HG03196 (cell line): ENCODE measurements around the gene RFC2.
"Not testable (repeated sequence)": the region's sequence is repeated elsewhere in the genome, so short reads cannot be mapped to it uniquely, and the experiment has no call there.

Source experiments
- ATAC-seq: cut with Tn5 transposase; IDR thresholded peaks from one replicate; pipeline ENCODE4 v1.9.1; 2021; ENCODE audit not compliant: unreplicated experiment

Gene RFC2

DNA sequence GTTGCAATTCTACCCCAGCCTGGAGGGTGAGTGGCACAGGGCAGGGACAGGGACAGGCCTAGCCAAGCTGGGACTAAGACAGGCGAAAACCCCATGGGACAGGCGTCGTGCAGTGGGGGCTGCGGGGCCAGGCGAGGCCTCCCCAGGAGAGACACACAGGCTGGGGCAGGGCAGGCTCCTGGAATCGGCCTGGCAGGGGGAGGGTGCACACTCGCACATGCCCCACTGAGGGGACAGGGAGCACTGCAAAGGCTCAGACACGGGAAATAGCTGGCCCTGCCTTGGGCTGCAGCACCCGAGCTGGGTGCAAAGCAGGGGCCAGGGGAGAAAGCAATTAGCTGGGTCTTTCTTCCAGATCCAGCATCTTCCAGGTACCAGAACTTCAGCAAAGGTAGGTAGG, 34.0 kb downstream of the RFC2 start:
- ATAC-seq = no peak

DNA sequence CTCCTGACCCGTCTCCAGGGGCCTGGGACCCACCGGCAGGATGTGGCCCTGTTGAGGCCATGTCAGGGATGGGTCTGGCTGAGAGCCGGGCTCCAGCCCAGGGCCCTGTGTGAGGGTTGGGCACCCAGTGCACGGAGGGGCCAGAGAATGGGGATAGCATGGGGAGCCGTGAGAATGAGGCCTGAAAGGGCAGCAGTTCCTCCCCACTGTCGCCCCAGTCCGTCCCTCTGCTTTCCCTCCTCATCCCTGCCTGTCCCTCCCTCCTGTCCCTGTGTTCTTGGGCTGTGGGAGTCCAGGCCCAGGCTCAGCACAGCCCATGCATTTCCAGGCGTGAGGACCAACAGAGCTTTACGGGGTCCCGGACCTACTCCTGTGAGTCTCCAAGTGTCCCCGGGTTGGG, 34.8 kb downstream of the RFC2 start:
- ATAC-seq = no peak

DNA sequence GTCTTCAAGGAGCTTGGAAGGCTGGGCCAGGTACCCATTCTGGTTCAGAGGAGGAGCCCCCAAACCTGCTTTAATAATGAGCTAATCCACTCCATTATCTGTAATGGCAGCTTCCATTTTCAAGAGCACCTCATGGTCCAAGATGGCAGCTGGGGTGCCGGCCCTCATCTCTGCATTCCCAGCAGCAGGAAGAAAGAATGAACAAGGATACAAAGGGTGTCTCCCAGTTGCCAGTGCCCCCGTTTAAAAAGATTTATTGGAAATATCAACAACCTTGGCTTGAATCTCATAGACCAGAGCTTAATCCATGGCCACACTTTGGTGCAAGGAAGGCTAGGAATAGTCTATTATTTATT, 35.9 kb downstream of the RFC2 start:
- no peak for ATAC-seq

DNA sequence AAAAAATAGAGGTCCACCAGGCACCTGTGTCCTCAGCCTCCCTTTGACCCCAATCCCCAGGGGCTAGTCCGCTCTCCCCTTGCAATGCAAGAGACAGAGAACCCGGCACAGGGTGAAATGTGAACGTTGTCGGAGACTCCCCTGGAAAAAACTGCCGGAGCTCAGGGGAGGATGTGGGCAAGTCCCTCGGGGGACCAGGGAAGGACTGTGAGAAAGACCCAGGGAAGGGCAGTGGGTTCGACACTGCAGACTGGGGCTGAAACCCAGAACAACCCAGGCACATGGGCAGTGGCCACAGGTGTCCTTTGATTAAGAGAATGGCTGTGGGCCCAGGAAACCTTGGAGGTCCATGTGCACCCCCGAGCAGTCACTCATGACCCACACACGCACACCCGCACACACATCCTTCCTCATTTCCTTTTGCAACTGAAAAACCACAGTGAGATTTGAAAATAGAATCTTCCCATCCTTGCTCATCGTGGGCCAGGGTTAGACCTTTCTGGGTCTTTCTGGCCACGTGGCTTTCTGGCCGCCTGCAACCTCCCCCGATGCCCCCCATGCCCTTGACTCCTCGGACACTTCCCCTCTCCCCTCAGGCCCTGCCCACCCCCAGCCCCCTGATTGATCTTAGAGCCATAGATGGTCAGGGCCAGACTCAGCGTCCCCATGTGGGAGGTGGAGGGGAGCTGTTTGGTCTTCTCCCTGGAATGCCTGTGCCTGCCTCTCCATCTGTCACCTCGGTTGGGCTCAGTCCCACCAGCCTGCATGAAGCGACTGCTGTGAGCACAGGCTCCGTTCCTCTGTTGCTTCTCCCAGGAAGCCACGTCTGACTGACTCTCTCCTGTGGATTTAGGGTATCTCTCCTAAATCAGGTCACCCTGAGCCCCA, 36.5 kb downstream of the RFC2 start:
- peak; percentile 63 for ATAC-seq

DNA sequence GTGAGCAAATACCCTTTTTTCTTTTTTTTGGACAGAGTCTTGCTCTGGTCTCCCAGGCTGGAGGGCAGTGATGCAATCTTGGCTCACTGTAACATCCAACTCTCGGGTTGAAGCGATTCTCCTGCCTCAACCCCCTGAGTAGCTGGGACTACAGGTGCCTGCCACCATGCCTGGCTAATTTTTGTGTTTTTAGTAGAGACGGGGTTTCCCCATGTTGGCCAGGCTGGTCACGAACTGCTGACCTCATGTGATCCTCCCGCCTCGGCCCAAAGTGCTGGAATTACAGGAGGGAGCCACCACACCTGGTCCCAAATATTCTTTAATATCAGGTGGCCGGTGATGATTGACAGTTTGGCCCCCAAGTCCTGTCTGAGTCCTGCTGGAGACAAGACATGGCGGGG, 37.8 kb downstream of the RFC2 start:
- no peak for ATAC-seq

DNA sequence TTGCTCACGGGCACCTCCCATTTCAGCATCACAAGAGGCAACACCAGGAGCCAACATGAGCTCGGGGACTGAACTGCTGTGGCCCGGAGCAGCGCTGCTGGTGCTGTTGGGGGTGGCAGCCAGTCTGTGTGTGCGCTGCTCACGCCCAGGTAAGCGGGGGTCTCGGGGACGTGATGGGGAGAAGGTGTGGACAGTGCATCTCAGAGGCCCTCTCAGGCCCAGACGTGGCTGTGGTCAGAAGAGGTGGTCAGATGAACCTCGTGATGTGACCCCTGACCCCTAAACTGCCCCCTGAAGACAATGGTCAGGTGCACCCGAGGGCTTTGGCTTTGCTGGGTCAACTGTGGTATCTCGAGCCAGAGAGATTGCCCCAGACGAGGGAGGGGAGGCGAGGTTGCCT, 38.3 kb downstream of the RFC2 start:
- no peak for ATAC-seq

DNA sequence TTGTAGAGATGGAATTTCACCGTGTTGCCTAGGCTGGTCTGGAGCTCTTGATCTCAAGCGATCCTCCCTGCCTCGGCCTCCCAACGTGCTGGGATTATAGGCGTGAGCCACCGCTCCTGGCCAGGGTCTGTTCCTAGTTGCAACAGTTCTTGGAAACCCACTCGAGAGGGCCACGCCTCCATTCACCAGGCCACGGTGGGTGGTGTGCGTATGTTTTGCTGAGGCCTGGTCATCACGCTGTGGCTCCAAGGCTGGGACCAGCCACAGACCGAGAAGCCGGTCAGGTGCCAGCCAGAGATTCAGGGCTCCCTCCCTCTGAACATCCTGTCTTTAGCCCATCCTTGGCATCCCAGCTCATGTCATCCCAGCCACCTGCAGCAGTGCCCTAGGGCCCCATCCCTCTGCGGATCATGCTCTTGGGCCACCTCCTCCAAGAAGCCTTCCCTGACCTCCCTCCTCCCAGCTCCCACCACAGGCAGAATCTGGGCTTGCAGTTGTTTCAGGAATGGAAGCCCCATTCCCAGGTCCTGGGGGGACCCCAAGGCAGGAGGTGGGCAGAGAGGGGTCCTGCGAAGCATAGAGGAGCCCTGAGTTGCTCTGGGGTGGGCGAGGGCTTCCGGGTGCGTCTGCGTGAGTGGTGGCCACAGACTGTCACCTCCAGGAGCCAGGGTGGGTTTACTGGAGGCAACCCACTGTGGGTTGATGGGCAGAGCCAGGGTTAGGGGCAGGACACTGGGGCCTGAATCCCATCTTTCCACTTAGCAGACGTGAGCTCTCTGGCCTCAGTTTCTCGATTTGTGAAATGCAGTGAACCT, 39.2 kb downstream of the RFC2 start:
- ATAC-seq = no peak

DNA sequence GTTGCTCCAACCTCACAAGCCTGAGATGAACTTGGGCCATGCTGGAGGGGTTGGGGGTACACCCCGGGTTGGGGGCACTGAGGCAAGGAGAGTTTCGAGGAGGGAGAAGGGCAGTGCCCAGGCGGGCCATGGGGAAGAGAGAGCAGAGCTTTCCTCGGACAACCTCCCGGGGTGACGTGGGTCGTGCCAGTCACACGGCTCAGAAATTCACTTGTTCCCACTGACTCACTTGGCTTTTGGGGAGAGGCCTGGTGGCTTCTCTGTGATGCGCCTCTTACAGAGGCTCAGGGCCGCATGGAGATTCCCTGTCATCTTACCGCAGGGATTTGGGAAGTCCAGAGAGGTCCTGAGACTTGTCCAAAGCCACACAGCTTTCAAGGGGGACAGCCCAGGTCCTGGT, 41.5 kb downstream of the RFC2 start:
- ATAC-seq = no peak

DNA sequence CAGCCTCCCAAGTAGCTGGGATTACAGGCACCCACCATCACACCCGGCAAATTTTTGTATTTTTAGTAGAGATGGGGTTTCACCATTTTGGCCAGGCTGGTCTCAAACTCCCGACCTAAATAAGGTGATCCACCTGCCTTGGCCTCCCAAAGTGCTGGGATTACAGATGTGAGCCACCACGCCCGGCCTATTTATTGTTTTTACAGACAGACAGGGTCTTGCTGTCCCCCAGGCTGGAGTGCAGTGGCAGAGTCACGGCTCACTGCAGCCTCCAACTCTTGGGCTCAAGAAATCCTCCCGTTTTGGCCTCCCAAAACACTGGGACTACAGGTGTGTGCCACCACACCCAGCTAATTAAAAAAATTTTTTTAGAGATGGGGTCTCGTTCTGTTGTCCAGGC, 46.0 kb downstream of the RFC2 start:
- ATAC-seq = not testable (repeated sequence)

DNA sequence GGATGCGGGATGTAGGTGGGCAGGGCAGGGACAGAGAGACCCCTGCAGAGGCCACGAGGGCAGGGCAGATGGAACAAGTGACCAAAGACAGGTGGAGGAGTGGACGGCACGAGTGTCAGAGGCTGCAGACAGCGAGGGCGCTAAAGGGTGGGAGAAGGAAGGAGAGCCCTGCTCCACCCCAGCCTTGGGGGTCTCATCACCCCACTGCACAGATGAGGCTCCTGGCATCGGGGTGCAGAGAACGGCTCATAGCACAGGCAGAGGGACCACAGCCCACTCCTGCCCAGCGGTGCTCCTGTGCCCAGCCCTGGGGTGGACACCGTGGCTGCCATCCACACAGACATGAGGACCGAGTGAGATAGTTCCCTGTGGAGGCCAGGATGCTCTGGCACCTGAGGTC, 46.6 kb downstream of the RFC2 start:
- ATAC-seq = no peak

DNA sequence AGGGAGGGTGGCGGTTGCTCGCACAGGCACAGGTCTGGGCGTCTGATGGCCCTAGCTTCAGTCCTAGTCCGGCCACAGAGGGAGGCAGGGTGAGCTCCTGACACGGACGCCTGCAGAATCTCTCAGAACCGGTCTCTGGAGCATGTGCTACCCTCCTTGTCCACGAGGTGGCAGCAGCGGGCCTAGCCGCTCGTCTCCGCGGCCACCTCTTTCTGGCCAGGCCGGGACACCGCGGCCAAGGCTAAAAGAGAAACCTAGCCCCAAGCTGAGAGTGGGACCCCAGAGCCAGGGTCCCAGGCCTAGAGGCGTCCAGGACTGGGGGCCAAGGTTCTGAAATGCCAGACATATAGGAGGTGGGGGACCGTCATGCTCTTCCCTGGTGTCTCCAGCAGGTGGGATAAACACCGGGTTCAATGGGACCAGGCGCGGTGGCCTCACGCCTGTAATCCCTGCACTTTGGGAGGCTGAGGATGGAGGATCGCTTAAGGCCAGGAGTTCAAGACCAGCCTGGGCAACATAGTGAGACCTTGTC, 47.5 kb downstream of the RFC2 start:
- ATAC-seq = no peak

DNA sequence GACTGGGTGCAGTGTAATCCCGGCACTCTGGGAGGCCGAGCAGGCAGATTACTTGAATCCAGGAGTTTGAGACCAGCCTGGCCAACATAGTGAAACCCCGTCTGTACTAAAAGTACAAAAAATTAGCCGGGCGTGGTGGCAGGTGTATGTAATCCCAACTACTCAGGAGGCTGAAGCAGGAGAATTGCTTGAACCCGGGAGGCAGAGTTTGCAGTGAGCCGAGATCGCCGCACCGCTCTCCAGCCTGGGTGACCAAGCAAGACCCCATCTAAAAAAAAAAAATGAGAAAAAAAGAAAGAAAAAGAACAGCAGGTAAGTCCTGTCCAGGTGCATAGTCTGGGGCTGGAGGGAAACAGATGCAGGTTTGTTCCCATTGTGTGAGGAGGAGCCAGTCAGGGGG, 48.1 kb downstream of the RFC2 start:
- ATAC-seq = not testable (repeated sequence)

DNA sequence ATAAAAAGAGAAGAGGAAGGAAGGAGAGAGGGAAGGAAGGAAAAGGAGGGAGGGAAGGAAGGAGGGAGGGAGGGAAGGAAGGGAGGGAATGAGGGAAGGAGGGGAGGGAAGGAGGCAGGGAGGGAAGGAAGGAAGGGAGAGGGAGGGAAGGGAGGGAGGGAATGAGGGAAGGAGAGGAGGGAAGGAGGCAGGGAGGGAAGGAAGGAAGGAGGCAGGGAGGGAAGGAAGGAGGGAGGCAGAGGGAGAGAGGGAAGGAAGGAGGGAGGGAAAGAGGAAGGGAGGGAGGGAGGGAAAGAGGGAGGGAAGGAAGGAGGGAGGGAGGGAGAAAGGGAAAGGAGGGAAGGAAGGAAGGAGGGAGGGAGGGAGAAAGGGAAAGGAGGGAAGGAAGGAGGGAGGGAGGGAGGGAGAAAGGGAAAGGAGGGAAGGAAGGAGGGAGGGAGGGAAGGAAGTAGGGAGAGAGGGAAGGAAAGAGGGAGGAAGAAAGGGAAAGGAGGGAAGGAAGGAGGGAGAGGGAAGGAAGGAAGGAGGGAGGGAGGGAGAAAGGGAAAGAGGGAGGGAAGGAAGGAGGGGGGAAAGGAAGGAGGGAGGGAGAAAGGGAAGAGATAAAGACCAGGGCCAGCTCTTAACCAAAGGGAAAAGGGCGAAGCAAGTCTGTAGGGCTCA, 50.1 kb downstream of the RFC2 start:
- no peak for ATAC-seq

DNA sequence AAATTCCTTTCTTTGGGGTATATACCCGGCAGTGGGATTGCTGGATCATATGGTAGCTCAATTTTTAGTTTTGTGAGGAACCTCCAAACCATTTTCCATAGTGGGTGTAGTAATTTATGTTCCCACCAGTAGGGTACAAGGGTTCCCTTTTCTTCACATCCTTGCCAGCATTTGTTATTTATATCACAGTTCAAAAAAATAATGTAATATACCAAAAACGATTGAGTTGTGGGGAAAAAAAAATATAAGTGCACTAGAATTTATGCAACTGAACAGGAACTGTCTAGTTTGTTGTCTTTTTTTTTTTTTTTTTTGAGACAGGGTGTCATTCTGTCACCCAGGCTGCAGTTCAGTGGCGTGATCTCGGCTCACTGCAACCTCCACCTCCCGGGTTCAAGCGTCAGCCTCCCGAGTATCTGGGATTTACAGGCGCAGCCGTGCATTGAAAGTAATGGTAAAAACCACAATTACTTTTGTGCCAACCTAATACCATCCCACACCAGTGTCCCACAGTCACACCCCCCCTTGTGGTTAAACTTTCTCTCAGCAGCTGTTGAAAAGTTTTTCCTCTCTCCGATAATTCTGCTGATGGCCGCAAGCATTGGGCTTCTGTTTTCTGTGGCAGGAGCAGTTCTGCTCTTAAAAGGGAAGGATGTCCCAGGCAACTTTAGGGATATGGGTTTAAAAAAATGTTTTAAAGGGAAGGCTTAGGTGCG, 51.2 kb downstream of the RFC2 start:
- ATAC-seq = no peak

DNA sequence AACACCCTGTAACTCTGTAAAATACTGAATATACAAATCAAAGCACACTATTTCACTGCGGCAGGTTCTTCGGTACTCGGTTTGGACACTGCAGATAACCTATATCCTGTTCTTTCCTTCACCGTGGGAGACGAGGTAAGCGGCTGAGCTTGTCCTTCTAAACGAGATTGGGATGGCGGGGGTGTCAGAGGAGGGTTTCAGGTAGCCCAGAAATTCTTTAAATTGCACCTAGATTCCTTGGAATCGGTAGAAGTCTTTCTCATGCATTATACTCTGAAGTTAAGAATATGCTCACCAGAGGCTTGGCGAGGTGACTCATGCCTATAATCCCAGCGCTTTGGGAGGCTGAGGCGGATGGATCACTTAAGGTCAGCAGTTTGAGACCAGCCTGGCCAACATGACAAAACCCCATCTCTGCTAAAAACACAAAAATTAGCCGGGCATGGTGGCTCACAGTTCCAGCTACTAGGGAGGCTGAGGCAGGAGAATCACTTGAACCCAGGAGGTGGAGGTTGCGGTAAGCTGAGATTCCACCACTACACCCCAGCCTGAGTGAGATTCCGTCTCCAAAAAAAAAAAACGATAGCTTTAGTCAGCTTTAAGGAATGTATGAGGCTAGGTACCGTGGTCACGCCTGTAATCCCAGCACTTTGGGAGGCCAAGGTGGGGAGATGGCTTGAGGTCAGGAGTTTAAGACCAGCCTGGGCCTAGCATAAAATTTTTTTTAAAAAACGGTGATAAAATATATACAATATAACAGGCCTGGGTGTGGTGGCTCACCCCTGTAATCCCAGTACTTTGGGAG, 54.4 kb downstream of the RFC2 start:
- no peak for ATAC-seq

DNA sequence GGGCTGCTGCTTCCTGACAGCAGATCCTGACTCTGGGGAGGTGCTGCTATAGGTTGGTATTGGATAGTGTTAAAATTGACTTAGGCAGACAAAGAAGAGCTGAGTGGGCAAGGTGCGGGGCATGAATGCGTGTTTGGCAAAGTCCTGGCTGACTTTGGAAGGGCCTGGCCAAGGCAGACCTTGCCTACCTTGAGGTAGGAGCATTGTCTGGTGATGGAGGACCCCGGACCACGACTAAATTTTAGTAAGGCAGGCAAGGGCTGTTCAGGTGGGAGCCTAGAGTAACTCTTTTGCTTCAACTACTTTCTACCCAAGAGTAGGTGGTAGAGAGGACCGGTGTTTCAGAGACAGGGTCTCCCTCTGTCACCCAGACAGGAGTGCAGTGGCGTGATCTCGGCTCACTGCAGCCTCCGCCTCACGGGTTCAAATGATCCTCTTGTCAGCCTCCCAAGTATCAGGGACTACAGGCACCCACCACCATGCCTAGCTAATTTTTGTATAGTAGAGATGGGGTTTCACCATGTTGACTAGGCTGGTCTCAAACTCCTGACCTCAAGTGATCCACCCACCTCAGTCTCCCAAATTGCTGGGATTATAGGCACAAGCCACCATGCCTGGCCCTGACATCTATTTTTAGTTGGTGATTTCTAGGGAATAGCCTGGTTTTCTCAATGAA, 56.6 kb downstream of the RFC2 start:
- no peak for ATAC-seq

DNA sequence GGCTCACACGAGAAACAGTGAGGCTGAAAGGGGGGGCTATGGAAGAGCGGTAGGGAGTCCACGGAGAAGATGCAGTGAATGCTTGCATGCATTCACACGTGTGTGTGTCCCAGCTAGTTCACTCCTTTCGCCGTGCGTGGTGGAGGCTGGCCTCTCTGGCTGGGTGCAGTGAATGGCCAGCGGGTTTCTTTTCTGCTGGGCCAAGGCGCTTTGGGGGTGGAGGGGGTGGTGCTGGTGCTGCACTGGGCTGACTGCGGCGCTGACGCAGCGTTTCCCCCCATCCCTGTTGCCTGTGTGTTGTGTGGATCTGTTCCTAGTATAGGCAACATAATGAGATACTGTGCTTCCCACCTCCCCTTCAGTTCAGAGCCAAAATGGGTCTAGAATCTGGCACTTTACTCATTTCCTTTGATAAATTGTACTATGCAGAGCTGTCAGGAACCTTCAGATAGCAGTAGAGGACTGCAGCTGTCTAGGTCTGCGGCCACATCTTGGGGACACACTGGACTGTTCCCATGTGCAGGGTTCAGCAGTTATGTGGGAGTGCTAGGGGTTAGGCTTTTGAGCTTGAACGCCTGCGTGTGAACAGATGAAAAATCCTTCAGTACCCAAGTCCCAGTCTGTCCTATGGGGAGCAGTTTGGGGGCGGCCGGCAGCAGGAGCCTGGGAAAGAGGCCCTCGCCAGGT, 58.1 kb downstream of the RFC2 start:
- not testable (repeated sequence) for ATAC-seq

DNA sequence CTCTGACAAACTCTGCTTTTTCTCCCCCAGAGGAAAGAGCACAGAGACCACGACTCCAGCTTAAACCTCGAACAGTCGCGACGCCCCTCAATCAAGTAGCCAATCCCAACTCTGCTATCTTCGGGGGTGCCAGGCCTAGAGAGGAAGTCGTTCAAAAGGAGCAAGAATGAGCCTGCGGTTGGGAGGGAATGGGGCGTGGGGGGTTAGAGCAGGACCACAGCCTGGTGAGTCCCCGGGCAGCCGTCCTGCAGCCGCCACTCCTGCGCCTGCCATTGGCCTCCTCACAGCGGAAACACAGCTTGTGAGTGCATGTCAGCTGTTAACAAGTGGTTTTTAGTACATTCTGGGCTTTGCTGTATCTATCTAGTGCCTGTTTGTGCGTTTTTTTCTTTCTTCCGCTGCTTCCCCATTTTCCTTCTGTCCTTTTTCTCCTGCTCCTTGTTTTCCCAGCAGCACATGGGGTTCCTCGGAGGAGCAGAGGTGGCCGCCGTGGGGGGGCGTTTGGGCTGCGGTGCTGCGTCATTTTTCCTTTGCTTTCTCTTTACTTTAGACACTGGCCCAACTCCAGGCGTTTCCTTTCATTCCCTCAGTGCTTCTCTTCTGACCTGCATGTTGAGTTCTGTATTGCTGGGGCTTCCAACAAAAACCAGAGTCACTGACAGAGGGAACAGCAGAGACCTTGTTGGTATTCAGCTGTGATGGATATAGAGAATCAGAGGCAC, 58.9 kb downstream of the RFC2 start:
- ATAC-seq = not testable (repeated sequence)
